ENCODE data around the gene RGS19.

- no peak for TF ChIP-seq CTCF (IDR thresholded peaks at IDR 0.05)
- no peak for TF ChIP-seq POLR2A (IDR thresholded peaks at IDR 0.05)
Measured at GRCh38 chr20:64052987-64053840, 26.1 kb downstream of the RGS19 start.

Data from body of pancreas (tissue), 4 donors.